H9 (cell line): ENCODE data around the gene P3R3URF. TPM values are rescaled to one million over a fixed set of nuclear protein-coding genes. Genes with fewer than 3 reads are reported as not detected.

Experiments used
- DNase-seq: peaks from one replicate; pipeline ENCODE4 v3.0.0-alpha.2; 2017
- H2AFZ ChIP-seq: one replicate; pipeline ENCODE4 v1.6.1; 2013; ENCODE audit warnings: mild to moderate bottlenecking, low read length, control low read depth, moderate library complexity
- H2AK5ac ChIP-seq: 2 replicates; pipeline ENCODE4 v1.6.1; 2013; ENCODE audit warnings: low read length, control low read depth, mixed read lengths; ENCODE audit not compliant: insufficient read length
- H2BK120ac ChIP-seq: one replicate; pipeline ENCODE4 v1.6.1; 2013; ENCODE audit warnings: low read depth, mild to moderate bottlenecking, low read length, control low read depth, inconsistent platforms; ENCODE audit not compliant: poor library complexity, severe bottlenecking
- H2BK12ac ChIP-seq: 2 replicates; pipeline ENCODE4 v1.6.1; 2013; ENCODE audit warnings: low read length, control low read depth, mixed read lengths, low read depth; ENCODE audit not compliant: insufficient read length
- H2BK15ac ChIP-seq: 2 replicates; pipeline ENCODE4 v1.6.1; 2013; ENCODE audit warnings: low read depth, low read length, control low read depth
- H2BK20ac ChIP-seq: one replicate; pipeline ENCODE4 v1.6.1; 2013; ENCODE audit warnings: low read depth, mild to moderate bottlenecking, low read length, control low read depth, inconsistent platforms; ENCODE audit not compliant: poor library complexity, severe bottlenecking
- H2BK5ac ChIP-seq: 2 replicates; pipeline ENCODE4 v1.6.1; 2013; ENCODE audit warnings: low read length, control low read depth, mixed read lengths; ENCODE audit not compliant: insufficient read length
- H3K14ac ChIP-seq: 2 replicates; pipeline ENCODE4 v1.6.1; 2013; ENCODE audit warnings: low read length, control low read depth; ENCODE audit not compliant: insufficient read depth
- H3K18ac ChIP-seq: 2 replicates; pipeline ENCODE4 v1.6.1; 2013; ENCODE audit warnings: low read depth, mild to moderate bottlenecking, mixed read lengths, low read length, control low read depth; ENCODE audit not compliant: insufficient read length
- H3K23ac ChIP-seq: 2 replicates; pipeline ENCODE4 v1.6.1; 2013; ENCODE audit warnings: low read length, control low read depth, mixed read lengths, low read depth; ENCODE audit not compliant: insufficient read length
- H3K23me2 ChIP-seq: 2 replicates; pipeline ENCODE4 v1.6.1; 2013; ENCODE audit warnings: low read depth, mild to moderate bottlenecking, mixed read lengths, low read length, control low read depth; ENCODE audit not compliant: insufficient read length, poor library complexity, severe bottlenecking
- H3K27ac ChIP-seq: 2 replicates; pipeline ENCODE4 v1.5.1; 2013; ENCODE audit warnings: low read length, control low read depth, mixed read lengths, low read depth; ENCODE audit not compliant: insufficient read length
- H3K27me3 ChIP-seq: 2 replicates; pipeline ENCODE4 v1.6.1; 2013; ENCODE audit warnings: low read length, control low read depth, inconsistent platforms; ENCODE audit not compliant: insufficient read depth
- H3K4ac ChIP-seq: 2 replicates; pipeline ENCODE4 v1.6.1; 2013; ENCODE audit warnings: low read depth, mild to moderate bottlenecking, control low read depth, inconsistent platforms, low read length, moderate library complexity
- H3K4me1 ChIP-seq: 2 replicates; pipeline ENCODE4 v1.6.1; 2013; ENCODE audit warnings: low read length, control low read depth, inconsistent platforms; ENCODE audit not compliant: insufficient read depth
- H3K4me2 ChIP-seq: 2 replicates; pipeline ENCODE4 v1.6.1; 2013; ENCODE audit warnings: low read length, control low read depth, mixed read lengths; ENCODE audit not compliant: insufficient read length, insufficient read depth
- H3K56ac ChIP-seq: 2 replicates; pipeline ENCODE4 v1.6.1; 2013; ENCODE audit warnings: low read depth, mild to moderate bottlenecking, mixed read lengths, low read length, control low read depth; ENCODE audit not compliant: insufficient read length
- H3K79me1 ChIP-seq: 2 replicates; pipeline ENCODE4 v1.6.1; 2013; ENCODE audit warnings: low read depth, mild to moderate bottlenecking, moderate library complexity, low read length, control low read depth, inconsistent platforms; ENCODE audit not compliant: insufficient read depth, poor library complexity, severe bottlenecking
- H3K79me2 ChIP-seq: 2 replicates; pipeline ENCODE4 v1.6.1; 2013; ENCODE audit warnings: low read length, control low read depth, inconsistent platforms; ENCODE audit not compliant: insufficient read depth
- H3K9ac ChIP-seq: 2 replicates; pipeline ENCODE4 v1.6.1; 2013; ENCODE audit warnings: low read length, control low read depth, mixed read lengths; ENCODE audit not compliant: insufficient read length; ENCODE audit errors: extremely low read depth
- H3K9me3 ChIP-seq: one replicate; pipeline ENCODE4 v1.6.1; 2013; ENCODE audit warnings: low read depth, low read length, inconsistent platforms; ENCODE audit not compliant: control insufficient read depth
- H3T11ph ChIP-seq: one replicate; pipeline ENCODE4 v1.6.1; 2013; ENCODE audit warnings: mild to moderate bottlenecking, low read length, control low read depth, inconsistent platforms
- H4K20me1 ChIP-seq: one replicate; pipeline ENCODE4 v1.6.1; 2013; ENCODE audit not compliant: control insufficient read depth, insufficient read length, insufficient read depth
- H4K5ac ChIP-seq: 2 replicates; pipeline ENCODE4 v1.6.1; 2013; ENCODE audit warnings: low read depth, mild to moderate bottlenecking, mixed read lengths, low read length, control low read depth; ENCODE audit not compliant: insufficient read length
- H4K8ac ChIP-seq: replicated peaks from 2 replicates; pipeline ENCODE4 v1.6.1; 2013; ENCODE audit warnings: low read length, control low read depth, mixed read lengths, low read depth; ENCODE audit not compliant: insufficient read length
- H4K91ac ChIP-seq: 2 replicates; pipeline ENCODE4 v1.6.1; 2013; ENCODE audit warnings: low read depth, mild to moderate bottlenecking, moderate library complexity, mixed read lengths, low read length, control low read depth; ENCODE audit not compliant: insufficient read length
- H3K27ac Mint-ChIP-seq, 3 experiments: 2 replicates in 2 of 3; 3 replicates in 1 of 3; pipeline ENCODE4 v1.8.0; 2020 to 2021; ENCODE audit warnings: mixed read lengths in 3 of 3, mild to moderate bottlenecking in 1 of 3, moderate library complexity in 1 of 3
- H3K27me3 Mint-ChIP-seq: 2 replicates; pipeline ENCODE4 v1.8.0; 2021; ENCODE audit warnings: low read depth, mild to moderate bottlenecking, moderate library complexity, mixed read lengths
- H3K36me3 Mint-ChIP-seq, 3 experiments: 2 replicates in 2 of 3; 3 replicates in 1 of 3; pipeline ENCODE4 v1.8.0; 2020 to 2021; ENCODE audit warnings: low read depth in 3 of 3, mixed read lengths in 3 of 3; ENCODE audit not compliant: insufficient read depth in 1 of 3
- H3K4me1 Mint-ChIP-seq, 2 experiments: 2 replicates each; pipeline ENCODE4 v1.8.0; 2020; ENCODE audit warnings: mixed read lengths in 2 of 2
- H3K4me3 Mint-ChIP-seq, 2 experiments: 2 replicates in 1 of 2; 3 replicates in 1 of 2; pipeline ENCODE4 v1.8.0; 2020 to 2021; ENCODE audit warnings: mild to moderate bottlenecking in 2 of 2, mixed read lengths in 2 of 2, moderate library complexity in 1 of 2
- H3K9me3 Mint-ChIP-seq, 2 experiments: 2 replicates in 1 of 2; 3 replicates in 1 of 2; pipeline ENCODE4 v1.8.0; 2020; ENCODE audit warnings: mild to moderate bottlenecking in 2 of 2, mixed read lengths in 2 of 2, moderate library complexity in 1 of 2
- CTCF ChIP-seq: fragments of 200-600 bp; sonication (generic); conservative IDR thresholded peaks from 3 replicates; pipeline ENCODE4 v1.8.0; 2021; ENCODE audit warnings: antibody characterized with exemption, mild to moderate bottlenecking
- WGBS: extraction: QIAGEN DNeasy Blood & Tissue Kit; methylation state at CpG from one replicate; pipeline ENCODE4 v1.1.7; 2013; ENCODE audit warnings: missing lambda C conversion rate, low lambda C conversion rate, mixed read lengths; ENCODE audit not compliant: insufficient read length; ENCODE audit errors: extremely low coverage; 5-methylcytosine and 5-hydroxymethylcytosine counted together
- total RNA-seq: library from RNA; stranded (reverse); gene quantifications from 2 replicates; pipeline ENCODE4 v1.2.1, GENCODE V29; 2021

Gene P3R3URF
- total RNA-seq, 1 experiment from 2014 or later, result not detected

- Histone ChIP-seq H3K18ac (no peak overlapping the region), H4K8ac (no peak overlapping the region), H2BK5ac (no peak overlapping the region), H2AK5ac (no peak overlapping the region), H3K14ac (no peak overlapping the region), H2BK12ac (no peak overlapping the region), H3K9me3 (no peaks in the 10 kb centered on the region), H3K4me2 (no peak overlapping the region), H3K79me2 (no peaks in the 10 kb centered on the region), H3T11ph (no peak overlapping the region), H2BK120ac (no peak overlapping the region), H3K79me1 (no peaks in the 10 kb centered on the region), H3K4me1 (no peaks in the 10 kb centered on the region), H3K23ac (no peak overlapping the region), H3K27ac (no peak overlapping the region), H3K56ac (no peak overlapping the region), H2BK20ac (no peak overlapping the region), H4K91ac (no peak overlapping the region), H3K27me3 (no peaks in the 10 kb centered on the region; the same call in 1 of the 2 replicates), H3K4ac (no peak overlapping the region), H4K20me1 (no peaks in the 10 kb centered on the region), H4K5ac (no peak overlapping the region), H2AFZ (no peak overlapping the region), H3K9ac (no peak overlapping the region), H3K23me2 (no peaks in the 10 kb centered on the region), H2BK15ac (no peak overlapping the region)
- Mint-ChIP-seq H3K27ac (no peak overlapping the region), H3K4me3 (peak overlapping the region in 1 of 2 experiments; percentile 11; a peak in 1 of 5 replicates), H3K4me1 (peaks cover 7% of the 10 kb centered on the region in 2 experiments; a peak in 3 of 4 replicates), H3K27me3 (peaks cover 4% of the 10 kb centered on the region), H3K36me3 (peaks cover 12 to 40% (median 29%) of the 10 kb centered on the region in 3 experiments; a peak in 6 of 7 replicates), H3K9me3 (no peaks in the 10 kb centered on the region)
- no peak for DNase-seq
- TF ChIP-seq CTCF, result no peak
- WGBS, result no CpG with 5 or more reads among the region's 8 CpGs
Measured at GRCh38 chr1:46187106-46187869, 11.0 kb upstream of the P3R3URF start.
